Gastroesophageal sphincter (tissue), 3 donors: Measurements from ENCODE around the gene SPTBN5.

ENCODE experiments used
- POLR2A ChIP-seq, 2 donors: fragments of 450-650 bp; IDR thresholded peaks; one replicate each; pipeline ENCODE4 v1.6.1; 2017; ENCODE audit warnings: antibody characterized with exemption in 2 of 2, mild to moderate bottlenecking in 2 of 2, moderate library complexity in 1 of 2
- POLR2AphosphoS5 ChIP-seq: sonication (generic); formaldehyde crosslinking; IDR thresholded peaks from one replicate; pipeline ENCODE4 v1.6.1; 2017; ENCODE audit warnings: antibody characterized with exemption
- TF ChIP-seq, protein P1 (sequence below), 4 experiments: fragments of 200-600 bp in 2 of 4; fragments of 450-650 bp in 2 of 4; sonication (generic) in 1 of 4; IDR thresholded peaks; one replicate each; pipeline ENCODE4 v1.5.1; 2017 to 2019; ENCODE audit warnings: antibody characterized with exemption in 4 of 4, mild to moderate bottlenecking in 2 of 4, moderate library complexity in 2 of 4

DNA sequence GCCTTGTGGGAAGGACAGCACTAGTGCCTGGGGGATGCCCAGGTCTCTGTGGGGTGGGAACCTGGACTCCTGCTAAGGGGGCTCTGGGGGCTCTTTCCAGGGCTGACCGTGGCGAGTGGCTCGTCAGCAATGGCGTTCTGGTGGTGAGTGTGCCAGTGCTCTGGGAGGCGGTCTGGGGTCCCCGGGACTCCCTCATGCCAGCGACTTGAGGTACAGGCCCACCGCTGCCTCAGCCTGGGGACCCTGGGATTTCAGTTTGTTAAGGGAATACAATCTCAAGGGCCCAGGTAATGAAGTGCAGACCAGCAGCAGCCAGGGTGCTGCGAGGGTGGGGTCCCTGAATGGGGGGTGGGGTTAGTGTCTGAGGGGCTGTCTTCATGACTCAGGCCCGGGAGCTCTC lies 52.7 kb downstream of the SPTBN5 start:
- TF ChIP-seq POLR2A (IDR thresholded peaks at IDR 0.05) = no peak
- TF ChIP-seq, protein P1, sequence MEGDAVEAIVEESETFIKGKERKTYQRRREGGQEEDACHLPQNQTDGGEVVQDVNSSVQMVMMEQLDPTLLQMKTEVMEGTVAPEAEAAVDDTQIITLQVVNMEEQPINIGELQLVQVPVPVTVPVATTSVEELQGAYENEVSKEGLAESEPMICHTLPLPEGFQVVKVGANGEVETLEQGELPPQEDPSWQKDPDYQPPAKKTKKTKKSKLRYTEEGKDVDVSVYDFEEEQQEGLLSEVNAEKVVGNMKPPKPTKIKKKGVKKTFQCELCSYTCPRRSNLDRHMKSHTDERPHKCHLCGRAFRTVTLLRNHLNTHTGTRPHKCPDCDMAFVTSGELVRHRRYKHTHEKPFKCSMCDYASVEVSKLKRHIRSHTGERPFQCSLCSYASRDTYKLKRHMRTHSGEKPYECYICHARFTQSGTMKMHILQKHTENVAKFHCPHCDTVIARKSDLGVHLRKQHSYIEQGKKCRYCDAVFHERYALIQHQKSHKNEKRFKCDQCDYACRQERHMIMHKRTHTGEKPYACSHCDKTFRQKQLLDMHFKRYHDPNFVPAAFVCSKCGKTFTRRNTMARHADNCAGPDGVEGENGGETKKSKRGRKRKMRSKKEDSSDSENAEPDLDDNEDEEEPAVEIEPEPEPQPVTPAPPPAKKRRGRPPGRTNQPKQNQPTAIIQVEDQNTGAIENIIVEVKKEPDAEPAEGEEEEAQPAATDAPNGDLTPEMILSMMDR (IDR thresholded peaks at IDR 0.05) = no peak
- TF ChIP-seq POLR2AphosphoS5 = no peak
